Measurements from ENCODE around the gene PNCK. TPM values are rescaled to one million over a fixed set of nuclear protein-coding genes. Genes with fewer than 3 reads are reported as not detected.

Gene PNCK
- total RNA-seq, 1 experiment from 2014 or later: 0.84 TPM

DNA sequence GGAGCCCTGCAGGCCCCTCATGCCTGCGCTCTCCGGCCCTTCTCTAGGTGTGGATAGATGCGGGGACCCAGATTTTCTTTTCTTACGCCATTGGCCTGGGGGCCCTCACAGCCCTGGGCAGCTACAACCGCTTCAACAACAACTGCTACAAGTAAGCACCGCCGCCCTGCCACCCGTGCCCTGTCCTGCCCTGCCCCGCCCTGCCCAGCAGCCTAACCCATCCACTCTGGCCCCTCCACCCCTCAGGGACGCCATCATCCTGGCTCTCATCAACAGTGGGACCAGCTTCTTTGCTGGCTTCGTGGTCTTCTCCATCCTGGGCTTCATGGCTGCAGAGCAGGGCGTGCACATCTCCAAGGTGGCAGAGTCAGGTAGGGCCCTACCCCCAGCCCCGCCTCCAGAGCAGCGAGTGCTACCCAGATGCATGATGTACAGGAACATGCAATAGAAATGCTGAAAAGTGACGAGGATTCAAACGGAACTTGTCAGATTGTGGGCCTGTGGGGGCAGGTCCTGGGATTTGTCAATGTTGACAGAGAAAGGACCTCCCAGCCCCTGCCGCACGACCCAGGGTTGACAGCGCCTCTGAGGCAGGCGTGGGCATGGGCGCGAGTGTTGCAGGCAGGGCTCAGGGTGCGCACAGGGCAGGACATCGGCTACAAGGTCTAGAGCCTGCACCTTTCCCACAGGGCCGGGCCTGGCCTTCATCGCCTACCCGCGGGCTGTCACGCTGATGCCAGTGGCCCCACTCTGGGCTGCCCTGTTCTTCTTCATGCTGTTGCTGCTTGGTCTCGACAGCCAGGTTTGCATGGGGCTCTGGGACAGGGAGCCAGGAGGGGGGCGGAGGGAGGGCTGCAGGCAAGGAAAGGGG lies 19.8 kb upstream of the PNCK start:
- no peak overlapping the region for H3K4me3 ChIP-seq (replicated peaks in 1 of 2; ENCODE audit: low read depth in 1 of 2, low read length in 2 of 2)
- H3K36me3 ChIP-seq (ENCODE audit: control insufficient read depth in 1 of 2, insufficient read depth in 2 of 2, low read length in 2 of 2): no peaks in the 10 kb centered on the region
- H2AFZ ChIP-seq (ENCODE audit: low read depth, low read length, poor library complexity, severe bottlenecking): no peak overlapping the region
- TF ChIP-seq POLR2A (IDR thresholded peaks at IDR 0.05; ENCODE audit: borderline replicate concordance, extremely low read depth, insufficient read depth, insufficient read length) (no peak), SRF (IDR thresholded peaks at IDR 0.05; ENCODE audit: low read depth) (no peak), EZH2phosphoT487 (IDR thresholded peaks at IDR 0.05; ENCODE audit: borderline replicate concordance) (no peak), EZH2 (IDR thresholded peaks at IDR 0.05) (no peak), MAX (IDR thresholded peaks at IDR 0.05) (no peak), TCF7L2 (IDR thresholded peaks at IDR 0.05; ENCODE audit: borderline replicate concordance, extremely low read depth, insufficient read depth, insufficient read length) (no peak), CTCF (IDR thresholded peaks at IDR 0.05 in 2 of 3, conservative IDR thresholded peaks at IDR 0.05 in 1 of 3; ENCODE audit: borderline replicate concordance in 1 of 3, insufficient read depth in 1 of 3, low read depth in 2 of 3, low read length in 2 of 3) (no peak), CEBPB (IDR thresholded peaks at IDR 0.05; ENCODE audit: low read depth) (no peak), POLR2AphosphoS5 (IDR thresholded peaks at IDR 0.05; ENCODE audit: low read depth, low read length) (no peak), CBX3 (IDR thresholded peaks at IDR 0.05; ENCODE audit: low read depth) (no peak), JUND (IDR thresholded peaks at IDR 0.05) (no peak), ZFX (IDR thresholded peaks at IDR 0.05) (no peak)
- TF ChIP-seq, protein P1, sequence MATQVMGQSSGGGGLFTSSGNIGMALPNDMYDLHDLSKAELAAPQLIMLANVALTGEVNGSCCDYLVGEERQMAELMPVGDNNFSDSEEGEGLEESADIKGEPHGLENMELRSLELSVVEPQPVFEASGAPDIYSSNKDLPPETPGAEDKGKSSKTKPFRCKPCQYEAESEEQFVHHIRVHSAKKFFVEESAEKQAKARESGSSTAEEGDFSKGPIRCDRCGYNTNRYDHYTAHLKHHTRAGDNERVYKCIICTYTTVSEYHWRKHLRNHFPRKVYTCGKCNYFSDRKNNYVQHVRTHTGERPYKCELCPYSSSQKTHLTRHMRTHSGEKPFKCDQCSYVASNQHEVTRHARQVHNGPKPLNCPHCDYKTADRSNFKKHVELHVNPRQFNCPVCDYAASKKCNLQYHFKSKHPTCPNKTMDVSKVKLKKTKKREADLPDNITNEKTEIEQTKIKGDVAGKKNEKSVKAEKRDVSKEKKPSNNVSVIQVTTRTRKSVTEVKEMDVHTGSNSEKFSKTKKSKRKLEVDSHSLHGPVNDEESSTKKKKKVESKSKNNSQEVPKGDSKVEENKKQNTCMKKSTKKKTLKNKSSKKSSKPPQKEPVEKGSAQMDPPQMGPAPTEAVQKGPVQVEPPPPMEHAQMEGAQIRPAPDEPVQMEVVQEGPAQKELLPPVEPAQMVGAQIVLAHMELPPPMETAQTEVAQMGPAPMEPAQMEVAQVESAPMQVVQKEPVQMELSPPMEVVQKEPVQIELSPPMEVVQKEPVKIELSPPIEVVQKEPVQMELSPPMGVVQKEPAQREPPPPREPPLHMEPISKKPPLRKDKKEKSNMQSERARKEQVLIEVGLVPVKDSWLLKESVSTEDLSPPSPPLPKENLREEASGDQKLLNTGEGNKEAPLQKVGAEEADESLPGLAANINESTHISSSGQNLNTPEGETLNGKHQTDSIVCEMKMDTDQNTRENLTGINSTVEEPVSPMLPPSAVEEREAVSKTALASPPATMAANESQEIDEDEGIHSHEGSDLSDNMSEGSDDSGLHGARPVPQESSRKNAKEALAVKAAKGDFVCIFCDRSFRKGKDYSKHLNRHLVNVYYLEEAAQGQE (IDR thresholded peaks at IDR 0.05; ENCODE audit: low read depth): no peak
- H3K9me3 ChIP-seq (ENCODE audit: control insufficient read depth in 1 of 2, insufficient read depth in 1 of 2, low read depth in 1 of 2, low read length in 2 of 2): no peaks in the 10 kb centered on the region
- H3K79me2 ChIP-seq (ENCODE audit: insufficient read depth, low read length): peaks cover 22% of the 10 kb centered on the region
- H3K27ac ChIP-seq (ENCODE audit: low read depth, low read length): no peak overlapping the region
- no peak overlapping the region for H3K4me2 ChIP-seq (ENCODE audit: low read length)
- peaks cover 4 to 10% of the 10 kb centered on the region in 2 experiments; a peak in 3 of 4 replicates for H3K4me1 ChIP-seq (ENCODE audit: control insufficient read depth in 1 of 2, insufficient read depth in 2 of 2, low read length in 2 of 2)
- BruUV-seq (replicated peaks): no TSS peak
- H4K20me1 ChIP-seq (ENCODE audit: insufficient read depth): no peaks in the 10 kb centered on the region
- no peaks in the 10 kb centered on the region for H3K27me3 ChIP-seq (ENCODE audit: insufficient read depth, low read length)
- ATAC-seq: no peak
- H3K9ac ChIP-seq (ENCODE audit: low read length): no peak overlapping the region
- RAD21 ChIA-PET (ENCODE audit: low non-redundant PET in 1 of 2, low total read pairs in 2 of 2, uncharacterized antibody in 2 of 2, unreplicated experiment in 2 of 2): no interaction called here
- no peak for DNase-seq (ENCODE audit: low read depth, low spot score)
- H3K9me2 ChIP-seq (ENCODE audit: insufficient read depth): no peaks in the 10 kb centered on the region
- CTCF ChIA-PET: no interaction called here
- intact Hi-C loops (cut with micrococcal nuclease): no loop called here
- POLR2A ChIA-PET: no interaction called here
